Hematopoietic multipotent progenitor cell treated with erythropoietin and hydrocortisone succinate and interleukin-3 and kit ligand, for 15 days (in vitro differentiated cells): ENCODE data around the gene ARF6.
"Not testable (repeated sequence)": the region's sequence is repeated elsewhere in the genome, so short reads cannot be mapped to it uniquely, and the experiment has no call there.

Experiments
- DNase-seq: peaks from one replicate; pipeline ENCODE4 v3.0.0-alpha.2; 2015; ENCODE audit warnings: low spot score

ARF6 gene

GRCh38 chr14:49907186-49907585 is 14.3 kb downstream of the ARF6 start:
- DNase-seq, result no peak

- no peak for DNase-seq
Observed at GRCh38 chr14:49908433-49908782, 15.5 kb downstream of the ARF6 start.

GRCh38 chr14:49909016-49909415 is 16.1 kb downstream of the ARF6 start:
- DNase-seq, result no peak

- DNase-seq, result no peak
Observed at GRCh38 chr14:49915085-49915484, 22.2 kb downstream of the ARF6 start.

DNA sequence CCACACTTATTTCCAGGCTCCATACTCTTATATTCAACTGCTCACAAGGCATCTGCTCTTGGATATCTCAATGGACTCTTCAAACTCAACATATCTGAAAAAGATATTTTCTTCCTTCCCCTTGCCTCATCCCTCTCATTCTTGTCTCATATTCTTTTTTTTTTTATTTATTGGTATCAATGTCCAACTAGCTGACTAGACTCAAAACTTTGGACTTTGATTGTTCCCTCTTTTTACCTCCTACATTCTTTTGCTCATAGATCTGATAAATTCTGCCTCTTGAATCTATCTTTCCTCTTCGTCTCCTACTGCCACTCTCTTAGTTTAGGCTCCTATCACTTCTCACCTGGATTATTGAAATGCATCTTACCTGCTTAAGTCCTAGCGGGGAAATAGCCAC is 25.8 kb downstream of the ARF6 start:
- DNase-seq, result no peak

- no peak for DNase-seq
Observed at GRCh38 chr14:49919825-49920659, 27.2 kb downstream of the ARF6 start.

GRCh38 chr14:49920935-49921334 is 28.1 kb downstream of the ARF6 start:
- DNase-seq, result no peak

- no peak for DNase-seq
Observed at GRCh38 chr14:49921401-49921800, 28.5 kb downstream of the ARF6 start.

GRCh38 chr14:49923442-49923841 is 30.6 kb downstream of the ARF6 start:
- no peak for DNase-seq

GRCh38 chr14:49923881-49924280 is 31.0 kb downstream of the ARF6 start:
- DNase-seq, result no peak

- DNase-seq, result no peak
Observed at GRCh38 chr14:49924852-49925251, 32.0 kb downstream of the ARF6 start.

DNA sequence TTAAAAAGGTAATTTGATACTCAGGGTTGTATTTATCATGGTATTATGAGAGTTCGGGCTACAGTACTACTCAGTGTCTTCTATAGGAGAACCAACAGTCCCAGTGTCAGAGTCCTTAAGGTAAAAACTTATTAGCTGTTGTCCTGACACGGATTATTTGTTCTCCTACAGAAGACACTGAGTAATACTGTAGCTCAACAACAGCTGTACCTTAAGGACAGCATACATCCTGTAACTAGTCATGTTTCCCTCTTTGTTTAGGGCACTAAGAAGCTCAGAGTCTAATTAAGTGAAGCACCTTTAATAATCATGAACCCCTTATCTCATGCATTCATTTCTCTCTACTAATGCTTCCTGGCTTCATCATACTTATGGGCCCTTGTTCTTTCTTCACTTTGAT is 33.9 kb downstream of the ARF6 start:
- DNase-seq, result no peak

DNA sequence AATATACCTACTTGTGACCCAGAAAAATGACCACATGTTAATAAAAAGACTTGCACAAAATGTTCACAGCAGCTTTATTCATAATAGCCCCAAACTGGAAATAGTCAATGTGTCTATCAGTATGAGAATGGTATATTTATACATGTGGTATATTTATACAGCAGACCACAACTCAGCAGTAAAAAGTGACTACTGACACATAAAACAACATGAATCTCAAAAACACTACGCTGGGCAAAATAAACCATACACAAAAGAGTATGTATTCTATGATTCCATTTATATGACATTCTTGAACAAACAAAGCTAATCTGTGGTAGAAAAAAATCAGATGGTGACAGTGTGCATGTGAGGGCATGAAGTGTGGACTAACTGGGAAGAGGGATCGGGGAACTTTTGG is 35.1 kb downstream of the ARF6 start:
- DNase-seq, result no peak

GRCh38 chr14:49930720-49931119 is 37.8 kb downstream of the ARF6 start:
- DNase-seq, result no peak

DNA sequence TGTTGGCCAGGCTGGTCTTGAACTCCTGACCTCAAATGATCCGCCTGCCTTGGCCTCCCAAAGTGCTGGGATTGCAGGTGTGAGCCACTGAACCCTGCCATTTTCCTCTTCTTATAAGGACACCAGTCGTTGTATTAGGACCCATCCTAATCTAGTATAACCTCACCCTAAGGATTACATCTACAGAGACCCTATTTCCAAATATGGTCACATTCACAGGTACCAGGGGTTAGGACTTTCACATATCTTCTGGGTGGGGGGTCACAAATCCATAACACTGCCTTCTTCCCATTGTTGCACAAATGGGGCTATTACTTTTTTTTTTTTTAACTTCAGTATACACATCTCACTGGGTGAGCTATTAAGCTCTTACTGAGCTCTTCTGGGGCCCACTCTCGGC is 38.6 kb downstream of the ARF6 start:
- DNase-seq, result no peak

DNA sequence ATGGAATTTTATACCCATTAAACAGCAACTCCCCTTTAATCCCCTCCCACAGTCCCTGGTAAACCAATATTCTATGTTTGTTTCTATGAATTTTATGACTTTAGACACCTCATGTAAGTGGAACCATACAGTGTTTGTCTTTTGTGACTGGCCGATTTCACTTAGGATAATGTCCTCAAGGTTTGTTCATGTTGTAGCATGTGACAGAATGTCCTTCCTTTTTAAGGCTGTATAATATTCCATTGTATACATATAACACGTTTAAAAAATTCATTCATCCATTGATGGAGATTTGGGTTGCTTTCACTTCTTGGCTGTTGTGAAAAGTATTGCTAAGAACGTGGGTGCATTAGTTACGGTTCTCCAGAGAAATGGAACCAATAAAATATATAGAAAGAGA is 40.2 kb downstream of the ARF6 start:
- DNase-seq, result no peak

DNA sequence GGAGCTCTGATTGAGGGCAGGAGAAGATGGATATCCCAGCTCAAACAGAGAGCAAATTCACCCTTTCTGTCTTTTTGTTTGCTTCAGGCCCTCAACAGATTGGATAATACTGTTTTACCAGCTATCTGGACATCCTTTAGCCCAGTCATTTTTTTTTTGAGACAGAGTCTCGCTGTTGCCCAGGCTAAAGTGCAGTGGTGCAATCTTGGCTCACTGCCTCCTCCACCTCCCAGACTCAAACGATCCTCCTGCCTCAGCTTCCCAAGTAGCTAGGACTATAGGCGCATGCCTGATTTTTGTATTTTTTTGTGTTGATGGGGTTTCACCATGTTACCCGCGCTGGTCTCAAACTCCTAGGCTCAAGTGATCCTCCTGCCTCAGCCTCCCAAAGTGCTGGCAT is 40.8 kb downstream of the ARF6 start:
- no peak for DNase-seq

DNA sequence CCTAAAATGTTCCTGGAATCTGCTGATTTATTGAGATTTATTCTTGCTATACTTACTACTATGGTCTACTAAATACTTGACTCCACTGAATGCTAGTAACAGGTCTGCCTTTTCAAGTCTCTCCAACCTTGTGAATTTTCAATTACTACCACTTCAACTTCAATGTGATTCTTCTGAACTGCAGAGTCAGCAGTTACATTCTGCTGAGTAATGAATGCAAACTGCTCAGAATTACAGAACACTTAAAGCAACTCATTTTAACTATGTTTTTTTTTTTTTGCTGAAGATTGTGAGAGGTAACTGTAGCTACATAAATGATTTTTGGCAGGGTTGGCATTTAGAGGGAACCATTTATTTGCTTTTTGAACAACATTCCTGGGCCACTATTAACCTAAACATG is 41.8 kb downstream of the ARF6 start:
- no peak for DNase-seq

DNA sequence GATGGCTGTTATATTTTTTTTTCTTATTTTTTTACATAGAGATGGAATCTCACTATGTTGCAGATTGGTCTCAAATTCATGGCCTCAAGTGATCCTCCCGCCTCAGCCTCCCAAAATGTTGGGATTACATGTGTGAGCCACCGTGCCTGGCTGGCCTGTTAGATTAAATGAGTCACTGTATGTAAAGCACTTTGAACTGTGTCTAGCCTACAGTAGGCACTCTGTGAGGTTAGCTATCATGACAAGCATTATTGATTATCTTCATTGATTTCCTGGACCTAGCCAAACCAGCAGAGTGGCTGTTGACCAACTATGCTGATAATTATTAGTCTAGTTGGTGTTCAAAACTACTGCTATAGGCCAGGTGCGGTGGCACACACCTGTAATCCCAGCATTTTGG is 42.6 kb downstream of the ARF6 start:
- DNase-seq, result no peak

- not testable (repeated sequence) for DNase-seq
Observed at GRCh38 chr14:49936246-49936645, 43.4 kb downstream of the ARF6 start.

DNA sequence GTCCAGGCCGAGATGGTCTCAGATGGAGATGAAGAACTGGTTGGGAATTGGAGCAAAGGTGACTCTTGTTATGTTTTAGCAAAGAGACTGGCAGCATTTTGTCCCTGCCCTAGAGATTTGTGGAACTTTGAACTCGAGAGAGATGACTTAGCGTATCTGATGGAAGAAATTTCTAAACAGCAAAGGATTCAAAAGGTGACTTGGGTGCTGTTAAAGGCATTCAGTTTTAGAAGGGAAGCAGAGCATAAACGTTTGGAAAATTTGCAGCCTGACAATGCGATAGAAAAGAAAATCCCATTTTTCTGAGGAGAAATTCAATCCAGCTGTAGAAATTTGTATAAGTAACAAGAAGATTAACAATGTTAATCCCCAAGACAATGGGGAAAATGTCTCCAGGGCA is 44.0 kb downstream of the ARF6 start:
- DNase-seq, result not testable (repeated sequence)

GRCh38 chr14:49939215-49939614 is 46.3 kb downstream of the ARF6 start:
- not testable (repeated sequence) for DNase-seq

DNA sequence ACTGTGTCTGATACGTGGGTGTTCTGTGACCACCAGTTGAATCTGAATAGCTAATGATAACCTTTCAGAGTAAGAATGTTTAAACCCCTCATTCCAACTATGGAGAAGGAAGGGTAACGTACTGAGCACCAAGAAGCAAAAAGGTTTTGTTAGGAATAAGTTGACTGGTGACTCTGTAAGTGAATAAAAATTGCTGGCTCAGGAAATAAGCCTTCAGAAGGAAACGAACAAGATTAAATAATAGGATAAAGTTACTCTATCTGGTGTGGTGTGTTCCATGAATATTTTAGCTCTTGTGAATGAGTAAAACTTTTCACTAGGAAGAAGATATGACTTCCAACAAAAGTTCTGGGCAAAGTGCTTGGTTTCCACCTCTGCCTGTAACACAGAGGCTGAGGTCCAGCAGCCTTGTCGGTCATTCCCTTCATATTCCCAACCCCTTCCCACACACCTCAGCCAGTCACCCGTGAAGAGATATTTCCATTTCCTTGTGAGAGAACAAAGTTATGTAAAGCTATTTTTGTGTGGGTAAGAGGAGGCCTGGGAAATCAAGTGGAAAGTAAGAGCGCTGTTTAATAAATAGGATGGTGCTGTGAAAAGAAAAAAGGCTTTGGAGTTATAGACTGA is 47.1 kb downstream of the ARF6 start:
- no peak for DNase-seq
